H1 (cell line): Measurements from ENCODE around the gene PCSK9. TPM values are rescaled to one million over a fixed set of nuclear protein-coding genes. Genes with fewer than 3 reads are reported as not detected.

Experiments used
- CTCF ChIA-PET: fragments of 300-600 bp; sonication (Branson Sonifier 250); formaldehyde crosslinking; loops from one replicate; lab custom pipeline; 2021; ENCODE audit not compliant: partially characterized antibody; lab: Charles Lee
- POLR2A ChIA-PET: fragments of 300-600 bp; sonication (Branson Sonifier 250); formaldehyde crosslinking; loops from one replicate; lab custom pipeline; 2021; ENCODE audit warnings: inconsistent platforms; ENCODE audit not compliant: partially characterized antibody; lab: Charles Lee
- DNase-seq, 2 experiments: peaks; one replicate each; pipeline versions ENCODE4 v3.0.0 to v3.0.0-alpha.2; 2010 to 2022; ENCODE audit warnings: low spot score in 2 of 2, low read depth in 1 of 2, mixed read lengths in 1 of 2
- FAIRE-seq: peaks from 2 replicates; lab custom pipeline; 2011; peaks lifted over from hg19 to GRCh38; lab: Jason Lieb, UNC
- H2AFZ ChIP-seq: 2 replicates; pipeline ENCODE4 v1.8.1; 2012; ENCODE audit warnings: low read length, inconsistent platforms
- H2AK5ac ChIP-seq: 2 replicates; pipeline ENCODE4 v1.6.1; 2013; ENCODE audit warnings: low read depth, low read length
- H2BK120ac ChIP-seq: replicated peaks from 2 replicates; pipeline ENCODE3; 2013; ENCODE audit warnings: low read depth, low read length, inconsistent platforms
- H2BK12ac ChIP-seq: 2 replicates; pipeline ENCODE4 v1.6.1; 2013; ENCODE audit warnings: low read depth, low read length
- H2BK15ac ChIP-seq: 2 replicates; pipeline ENCODE4 v1.6.1; 2013; ENCODE audit warnings: low read length
- H2BK20ac ChIP-seq: 2 replicates; pipeline ENCODE4 v1.6.1; 2013; ENCODE audit warnings: low read length
- H2BK5ac ChIP-seq: 2 replicates; pipeline ENCODE4 v1.6.1; 2013; ENCODE audit warnings: low read depth, low read length
- H3K14ac ChIP-seq: 2 replicates; pipeline ENCODE4 v1.6.1; 2013; ENCODE audit warnings: inconsistent platforms; ENCODE audit not compliant: insufficient read length
- H3K18ac ChIP-seq: 2 replicates; pipeline ENCODE4 v1.6.1; 2013; ENCODE audit warnings: low read length; ENCODE audit errors: extremely low read depth
- H3K23ac ChIP-seq: 2 replicates; pipeline ENCODE4 v1.6.1; 2013; ENCODE audit warnings: inconsistent platforms; ENCODE audit not compliant: insufficient read length
- H3K23me2 ChIP-seq: 2 replicates; pipeline ENCODE4 v1.6.1; 2013; ENCODE audit warnings: low read depth, low read length
- H3K27ac ChIP-seq: 2 replicates; pipeline ENCODE4 v1.6.1; 2011; ENCODE audit warnings: low read depth, low read length, inconsistent platforms
- H3K27me3 ChIP-seq, 4 experiments: replicated peaks in 1 of 4; 1 replicate in 1 of 4; 2 replicates in 3 of 4; pipeline versions ENCODE4 v1.6.1 to v1.8.1; 2011 to 2013; ENCODE audit warnings: low read length in 3 of 4, mild to moderate bottlenecking in 3 of 4, inconsistent platforms in 2 of 4, mixed read lengths in 2 of 4, moderate library complexity in 1 of 4; ENCODE audit not compliant: control insufficient read depth in 3 of 4, insufficient read depth in 3 of 4; ENCODE audit errors: extremely low read depth in 1 of 4
- H3K36me3 ChIP-seq, 4 experiments: 2 replicates each; pipeline versions ENCODE4 v1.6.1 to v1.8.1; 2011 to 2013; ENCODE audit warnings: mild to moderate bottlenecking in 4 of 4, low read length in 3 of 4, moderate library complexity in 2 of 4, control low read depth in 1 of 4, inconsistent platforms in 1 of 4; ENCODE audit not compliant: insufficient read depth in 4 of 4, control insufficient read depth in 2 of 4
- H3K4ac ChIP-seq: replicated peaks from 2 replicates; pipeline ENCODE3; 2013; ENCODE audit warnings: low read length, low read depth, mixed read lengths, inconsistent platforms; ENCODE audit not compliant: insufficient read length
- H3K4me1 ChIP-seq, 4 experiments: replicated peaks in 1 of 4; 1 replicate in 1 of 4; 2 replicates in 3 of 4; pipeline versions ENCODE4 v1.6.1 to v1.8.1; 2011 to 2013; ENCODE audit warnings: low read length in 3 of 4, inconsistent platforms in 2 of 4, mixed read lengths in 1 of 4; ENCODE audit not compliant: insufficient read depth in 4 of 4, control insufficient read depth in 3 of 4
- H3K4me2 ChIP-seq, 2 experiments: 2 replicates each; pipeline versions ENCODE4 v1.6.1 to v1.8.1; 2011 to 2013; ENCODE audit warnings: low read depth in 2 of 2, low read length in 2 of 2, control low read depth in 1 of 2, inconsistent platforms in 1 of 2, mild to moderate bottlenecking in 1 of 2; ENCODE audit not compliant: insufficient read depth in 1 of 2
- H3K4me3 ChIP-seq, 4 experiments: fragments of 200-600, 300-600 bp in 1 of 4; sonication (generic), shearing (Covaris generic), sonication (Bioruptor Twin) in 1 of 4; 2 replicates each; pipeline versions ENCODE4 v1.5.1 to v1.8.1; 2011 to 2016; ENCODE audit warnings: low read length in 4 of 4, low read depth in 3 of 4, control low read depth in 2 of 4, inconsistent platforms in 2 of 4, mild to moderate bottlenecking in 2 of 4, mixed read lengths in 1 of 4, moderate library complexity in 1 of 4; ENCODE audit not compliant: insufficient read depth in 2 of 4; ENCODE audit errors: extremely low read depth in 1 of 4
- H3K56ac ChIP-seq: replicated peaks from 2 replicates; pipeline ENCODE3; 2013; ENCODE audit warnings: low read depth, mild to moderate bottlenecking, mixed read lengths, low read length, inconsistent platforms; ENCODE audit not compliant: insufficient read length
- H3K79me1 ChIP-seq: 2 replicates; pipeline ENCODE4 v1.6.1; 2013; ENCODE audit warnings: low read depth, low read length, control low read depth
- H3K79me2 ChIP-seq, 2 experiments: 2 replicates each; pipeline versions ENCODE4 v1.6.1 to v1.8.1; 2012 to 2013; ENCODE audit warnings: low read length in 2 of 2, mild to moderate bottlenecking in 2 of 2, inconsistent platforms in 1 of 2; ENCODE audit not compliant: insufficient read depth in 2 of 2, control insufficient read depth in 1 of 2
- H3K9ac ChIP-seq, 4 experiments: replicated peaks in 1 of 4; 1 replicate in 1 of 4; 2 replicates in 3 of 4; pipeline versions ENCODE4 v1.6.1 to v1.8.1; 2011 to 2013; ENCODE audit warnings: low read depth in 3 of 4, low read length in 3 of 4, control low read depth in 2 of 4, mild to moderate bottlenecking in 2 of 4, moderate library complexity in 2 of 4, inconsistent platforms in 1 of 4; ENCODE audit errors: extremely low read depth in 1 of 4
- H3K9me3 ChIP-seq, 2 experiments: 2 replicates each; pipeline versions ENCODE4 v1.6.1 to v1.8.1; 2012 to 2013; ENCODE audit warnings: mild to moderate bottlenecking in 2 of 2, moderate library complexity in 2 of 2, control low read depth in 1 of 2, inconsistent platforms in 1 of 2, low read depth in 1 of 2, low read length in 1 of 2, mixed read lengths in 1 of 2; ENCODE audit not compliant: insufficient read depth in 2 of 2
- H4K20me1 ChIP-seq, 2 experiments: replicated peaks in 1 of 2; 2 replicates each; pipeline versions ENCODE3 to v1.8.1; 2011 to 2013; ENCODE audit warnings: inconsistent platforms in 2 of 2, low read length in 2 of 2, mild to moderate bottlenecking in 1 of 2; ENCODE audit not compliant: insufficient read depth in 2 of 2, control insufficient read depth in 1 of 2
- H4K5ac ChIP-seq: 2 replicates; pipeline ENCODE4 v1.6.1; 2013; ENCODE audit warnings: low read length, low read depth, mixed read lengths, inconsistent platforms; ENCODE audit not compliant: insufficient read length
- H4K8ac ChIP-seq: 2 replicates; pipeline ENCODE4 v1.8.0; 2013; ENCODE audit warnings: mild to moderate bottlenecking, moderate library complexity, low read length, inconsistent platforms; ENCODE audit not compliant: insufficient read depth; ENCODE audit errors: extremely low read depth
- H4K91ac ChIP-seq: replicated peaks from 2 replicates; pipeline ENCODE3; 2013; ENCODE audit warnings: low read length, mixed read lengths, inconsistent platforms; ENCODE audit not compliant: insufficient read length
- CBX8 ChIP-seq: fragments of 300-800, 300-1000 bp; sonication (generic); IDR thresholded peaks from 2 replicates; pipeline ENCODE4 v1.7.1; 2016; ENCODE audit warnings: low read depth, low read length, borderline replicate concordance
- E2F6 ChIP-seq: IDR thresholded peaks from 2 replicates; pipeline ENCODE4 v1.6.1; 2012; ENCODE audit warnings: inconsistent platforms
- EZH2 ChIP-seq: fragments of 200-600 bp; sonication (generic); IDR thresholded peaks from 2 replicates; pipeline ENCODE4 v1.7.1; 2012; ENCODE audit warnings: low read depth, mild to moderate bottlenecking, moderate library complexity, low read length, inconsistent platforms; ENCODE audit not compliant: severe bottlenecking
- KDM4A ChIP-seq: IDR thresholded peaks from one replicate; pipeline ENCODE4 v1.7.1; 2012; ENCODE audit warnings: low read depth, mild to moderate bottlenecking, moderate library complexity, low read length, inconsistent platforms; ENCODE audit not compliant: severe bottlenecking
- MAFK ChIP-seq: IDR thresholded peaks from 2 replicates; pipeline ENCODE4 v1.6.1; 2012; ENCODE audit warnings: low read depth, mild to moderate bottlenecking, improper control_type of control experiment, low read length
- NRF1 ChIP-seq: IDR thresholded peaks from 2 replicates; pipeline ENCODE4 v1.6.1; 2011; ENCODE audit warnings: mild to moderate bottlenecking, low read depth, low read length, improper control_type of control experiment
- RFX5 ChIP-seq: IDR thresholded peaks from 2 replicates; pipeline ENCODE4 v1.6.1; 2011; ENCODE audit warnings: low read depth, low read length, improper control_type of control experiment, borderline replicate concordance
- SIN3A ChIP-seq, 2 experiments: IDR thresholded peaks in 1 of 2; conservative IDR thresholded peaks in 1 of 2; 2 replicates each; pipeline ENCODE4 v1.6.1; 2011 to 2012; ENCODE audit warnings: low read length in 2 of 2, improper control_type of control experiment in 1 of 2, low read depth in 1 of 2, mild to moderate bottlenecking in 1 of 2
- WGBS, 2 experiments: shearing (Covaris generic) in 1 of 2; methylation state at CpG; one replicate each; pipeline versions ENCODE4 v1.1.6 to v1.1.7; 2013 to 2015; ENCODE audit warnings: low lambda C conversion rate in 2 of 2, mixed read lengths in 2 of 2, inconsistent platforms in 1 of 2, low coverage in 1 of 2, missing lambda C conversion rate in 1 of 2; ENCODE audit not compliant: insufficient replicate concordance in 2 of 2, insufficient coverage in 1 of 2, insufficient read length in 1 of 2; ENCODE audit errors: extremely low coverage in 1 of 2, missing lambda C conversion rate in 1 of 2; 5-methylcytosine and 5-hydroxymethylcytosine counted together
- polyA plus RNA-seq, 7 experiments: library from polyadenylated mRNA; depleted of rRNA in 3 of 7; stranded (reverse) in 5 of 7; unstranded in 2 of 7; fragments of >200 nt in 5 of 7; fragments of 200-250 nt in 2 of 7; gene quantifications; 1 replicate in 5 of 7; 2 replicates in 1 of 7; 4 replicates in 1 of 7; pipeline versions ENCODE4 v1.2.1 to v1.2.3, GENCODE V29; 2011 to 2013; ENCODE audit warnings: missing spikeins in 2 of 7, mixed read lengths in 2 of 7
- total RNA-seq: library from RNA; stranded (reverse); fragmentation: NEBNext Ultra II Directional; extraction: Animal tissue kit (Norgen Biotek cat#: 25700); gene quantifications from 2 replicates; pipeline ENCODE4 v1.2.1, GENCODE V29; 2021
- TF ChIP-seq, protein P1 (sequence below): IDR thresholded peaks from 2 replicates; pipeline ENCODE4 v1.6.1; 2011; ENCODE audit warnings: low read depth, mild to moderate bottlenecking, low read length; ENCODE audit not compliant: insufficient read depth

The PCSK9 gene
- total and polyA plus RNA-seq, 2 of the 8 experiments (the other 6 are each of a cell fraction or from before 2014, with no cell fraction given): 22.3 to 32.3 TPM

- peak in 1 of 2 experiments; percentile 71 for DNase-seq
- WGBS, 2 experiments: 8% methylated on average over 43 of the region's 46 CpGs; no CpG with 5 or more reads in 1 of the 2 experiments
- peak; percentile 77 for TF ChIP-seq KDM4A
- TF ChIP-seq MAFK: no peak
- TF ChIP-seq SIN3A (conservative IDR thresholded peaks at IDR 0.05 in 1 of 2, IDR thresholded peaks at IDR 0.05 in 1 of 2; ENCODE audit: low read depth in 1 of 2, low read length in 2 of 2): 0 out of 4 replicates have a peak, but pooled peaks of 1 of the 2 experiments have one; percentile 5
- TF ChIP-seq EZH2: peak; percentile 39
- no peak for TF ChIP-seq CBX8
- peak; percentile 74 for TF ChIP-seq E2F6
- no peak for TF ChIP-seq RFX5
- TF ChIP-seq, protein P1, sequence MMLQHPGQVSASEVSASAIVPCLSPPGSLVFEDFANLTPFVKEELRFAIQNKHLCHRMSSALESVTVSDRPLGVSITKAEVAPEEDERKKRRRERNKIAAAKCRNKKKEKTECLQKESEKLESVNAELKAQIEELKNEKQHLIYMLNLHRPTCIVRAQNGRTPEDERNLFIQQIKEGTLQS: no peak
- TF ChIP-seq NRF1: no peak
Observed at GRCh38 chr1:54996869-54997710, 42.3 kb upstream of the PCSK9 start.

More at GRCh38 chr1:54996869-54997710, 42.3 kb upstream of the PCSK9 start:
- Histone ChIP-seq H3K9me3 (no peaks in the 10 kb centered on the region), H3K23ac (no peak overlapping the region), H3K4ac (no peak overlapping the region), H4K5ac (no peak overlapping the region), H2BK5ac (no peak overlapping the region), H3K79me2 (no peaks in the 10 kb centered on the region), H2BK20ac (no peak overlapping the region), H3K4me2 (peak overlapping the region; percentile 55 to 80), H3K36me3 (no peaks in the 10 kb centered on the region), H3K18ac (peak overlapping the region; percentile 32), H3K9ac (no peak overlapping the region), H3K79me1 (no peaks in the 10 kb centered on the region), H2BK120ac (no peak overlapping the region), H4K8ac (0 out of 2 replicates have a peak overlapping the region, but pooled peaks have one; percentile 40), H2AK5ac (no peak overlapping the region), H3K4me3 (peak overlapping the region; percentile 12 to 65 (median 50)), H2BK15ac (no peak overlapping the region), H3K27ac (no peak overlapping the region), H3K14ac (no peak overlapping the region), H2AFZ (no peak overlapping the region), H4K91ac (no peak overlapping the region), H3K23me2 (peaks cover 4% of the 10 kb centered on the region; the same call in 1 of the 2 replicates), H3K27me3 (peaks cover 4 to 48% (median 41%) of the 10 kb centered on the region in 4 experiments), H3K56ac (no peak overlapping the region), H4K20me1 (no peaks in the 10 kb centered on the region), H3K4me1 (peaks cover 16 to 30% (median 23%) of the 10 kb centered on the region in 4 experiments), H2BK12ac (no peak overlapping the region)
- CTCF ChIA-PET: interaction anchor here (0.7 to 11.0 kb wide), 26 partner anchors 7 to 197 kb away, joined by 3 to 511 read pairs (median 8); partner anchors contain the start of genes DHCR24 and TMEM61
- POLR2A ChIA-PET: interaction anchor here (1.4 to 2.7 kb wide), 5 partner anchors 25 to 109 kb away, joined by 3 to 13 read pairs (median 5); no protein-coding TSS in a partner anchor
- FAIRE-seq: no peak
